ENCODE data around the gene NEK1.
"Not testable (repeated sequence)": the region's sequence is repeated elsewhere in the genome, so short reads cannot be mapped to it uniquely, and the experiment has no call there.

Gene NEK1

GRCh38 chr4:169493164-169493524, 119.2 kb downstream of the NEK1 start:
- Histone ChIP-seq H3K9me3 (ENCODE audit: control insufficient read depth in 2 of 2, low read length in 2 of 2) (no peaks in the 10 kb centered on the region), H3K27me3 (ENCODE audit: control insufficient read depth in 1 of 2, insufficient read depth in 2 of 2, low read length in 2 of 2) (no peaks in the 10 kb centered on the region), H3K4me3 (ENCODE audit: low read length in 2 of 2) (no peak overlapping the region), H3K4me1 (ENCODE audit: control insufficient read depth, insufficient read depth, low read length) (no peaks in the 10 kb centered on the region), H3K9ac (ENCODE audit: low read length in 2 of 2) (no peak overlapping the region), H3K27ac (ENCODE audit: low read length) (no peak overlapping the region), H3K36me3 (ENCODE audit: control insufficient read depth in 2 of 2, insufficient read depth in 2 of 2, low read length in 2 of 2) (peaks cover 0 to 4% of the 10 kb centered on the region in 2 donors)

- H3K9ac ChIP-seq (ENCODE audit: low read length in 2 of 2) = no peak overlapping the region
- H3K4me3 ChIP-seq (ENCODE audit: low read length in 2 of 2) = no peak overlapping the region
- H3K9me3 ChIP-seq (ENCODE audit: control insufficient read depth in 2 of 2, low read length in 2 of 2) = no peaks in the 10 kb centered on the region
- peaks cover 0 to 4% of the 10 kb centered on the region in 2 donors for H3K36me3 ChIP-seq (ENCODE audit: control insufficient read depth in 2 of 2, insufficient read depth in 2 of 2, low read length in 2 of 2)
- no peak overlapping the region for H3K27ac ChIP-seq (ENCODE audit: low read length)
- H3K4me1 ChIP-seq (ENCODE audit: control insufficient read depth, insufficient read depth, low read length) = no peaks in the 10 kb centered on the region
- H3K27me3 ChIP-seq (ENCODE audit: control insufficient read depth in 1 of 2, insufficient read depth in 2 of 2, low read length in 2 of 2) = no peaks in the 10 kb centered on the region
Observed at GRCh38 chr4:169492436-169493163, 119.8 kb downstream of the NEK1 start.

GRCh38 chr4:169491211-169491610, 121.2 kb downstream of the NEK1 start:
- Histone ChIP-seq H3K36me3 (ENCODE audit: control insufficient read depth in 2 of 2, insufficient read depth in 2 of 2, low read length in 2 of 2) (peaks cover 0 to 4% of the 10 kb centered on the region in 2 donors), H3K9me3 (ENCODE audit: control insufficient read depth in 2 of 2, low read length in 2 of 2) (no peaks in the 10 kb centered on the region), H3K27ac (ENCODE audit: low read length) (no peak overlapping the region), H3K4me3 (ENCODE audit: low read length in 2 of 2) (no peak overlapping the region), H3K4me1 (ENCODE audit: control insufficient read depth, insufficient read depth, low read length) (no peaks in the 10 kb centered on the region), H3K27me3 (ENCODE audit: control insufficient read depth in 1 of 2, insufficient read depth in 2 of 2, low read length in 2 of 2) (no peaks in the 10 kb centered on the region), H3K9ac (ENCODE audit: low read length in 2 of 2) (no peak overlapping the region)

GRCh38 chr4:169489306-169489705, 123.1 kb downstream of the NEK1 start:
- H3K27ac ChIP-seq (ENCODE audit: low read length) = no peak overlapping the region
- H3K9me3 ChIP-seq (ENCODE audit: control insufficient read depth in 2 of 2, low read length in 2 of 2) = no peaks in the 10 kb centered on the region
- no peaks in the 10 kb centered on the region for H3K27me3 ChIP-seq (ENCODE audit: control insufficient read depth in 1 of 2, insufficient read depth in 2 of 2, low read length in 2 of 2)
- H3K9ac ChIP-seq (ENCODE audit: low read length in 2 of 2) = no peak overlapping the region
- no peaks in the 10 kb centered on the region for H3K4me1 ChIP-seq (ENCODE audit: control insufficient read depth, insufficient read depth, low read length)
- H3K4me3 ChIP-seq (ENCODE audit: low read length in 2 of 2) = no peak overlapping the region
- peaks cover 0 to 4% of the 10 kb centered on the region in 2 donors for H3K36me3 ChIP-seq (ENCODE audit: control insufficient read depth in 2 of 2, insufficient read depth in 2 of 2, low read length in 2 of 2)

GRCh38 chr4:169485791-169486742, 126.3 kb downstream of the NEK1 start:
- Histone ChIP-seq H3K36me3 (ENCODE audit: control insufficient read depth in 2 of 2, insufficient read depth in 2 of 2, low read length in 2 of 2) (no peaks in the 10 kb centered on the region), H3K4me1 (ENCODE audit: control insufficient read depth, insufficient read depth, low read length) (no peaks in the 10 kb centered on the region), H3K4me3 (ENCODE audit: low read length in 2 of 2) (no peak overlapping the region), H3K9ac (ENCODE audit: low read length in 2 of 2) (no peak overlapping the region), H3K27me3 (ENCODE audit: control insufficient read depth in 1 of 2, insufficient read depth in 2 of 2, low read length in 2 of 2) (no peaks in the 10 kb centered on the region), H3K9me3 (ENCODE audit: control insufficient read depth in 2 of 2, low read length in 2 of 2) (no peaks in the 10 kb centered on the region), H3K27ac (ENCODE audit: low read length) (no peak overlapping the region)

- no peaks in the 10 kb centered on the region for H3K4me1 ChIP-seq (ENCODE audit: control insufficient read depth, insufficient read depth, low read length)
- H3K36me3 ChIP-seq (ENCODE audit: control insufficient read depth in 2 of 2, insufficient read depth in 2 of 2, low read length in 2 of 2) = no peaks in the 10 kb centered on the region
- H3K27me3 ChIP-seq (ENCODE audit: control insufficient read depth in 1 of 2, insufficient read depth in 2 of 2, low read length in 2 of 2) = no peaks in the 10 kb centered on the region
- no peak overlapping the region for H3K4me3 ChIP-seq (ENCODE audit: low read length in 2 of 2)
- H3K9me3 ChIP-seq (ENCODE audit: control insufficient read depth in 2 of 2, low read length in 2 of 2) = no peaks in the 10 kb centered on the region
- no peak overlapping the region for H3K9ac ChIP-seq (ENCODE audit: low read length in 2 of 2)
- no peak overlapping the region for H3K27ac ChIP-seq (ENCODE audit: low read length)
Observed at GRCh38 chr4:169485086-169485485, 127.3 kb downstream of the NEK1 start.

- no peaks in the 10 kb centered on the region for H3K27me3 ChIP-seq (ENCODE audit: control insufficient read depth in 1 of 2, insufficient read depth in 2 of 2, low read length in 2 of 2)
- no peaks in the 10 kb centered on the region for H3K36me3 ChIP-seq (ENCODE audit: control insufficient read depth in 2 of 2, insufficient read depth in 2 of 2, low read length in 2 of 2)
- H3K9ac ChIP-seq (ENCODE audit: low read length in 2 of 2) = no peak overlapping the region
- H3K4me3 ChIP-seq (ENCODE audit: low read length in 2 of 2) = no peak overlapping the region
- H3K9me3 ChIP-seq (ENCODE audit: control insufficient read depth in 2 of 2, low read length in 2 of 2) = no peaks in the 10 kb centered on the region
- H3K4me1 ChIP-seq (ENCODE audit: control insufficient read depth, insufficient read depth, low read length) = no peaks in the 10 kb centered on the region
- H3K27ac ChIP-seq (ENCODE audit: low read length) = no peak overlapping the region
Observed at GRCh38 chr4:169484485-169484884, 127.9 kb downstream of the NEK1 start.

- H3K36me3 ChIP-seq (ENCODE audit: control insufficient read depth in 2 of 2, insufficient read depth in 2 of 2, low read length in 2 of 2) = peaks cover 3 to 7% of the 10 kb centered on the region in 2 donors
- no peak overlapping the region for H3K27ac ChIP-seq (ENCODE audit: low read length)
- H3K4me1 ChIP-seq (ENCODE audit: control insufficient read depth, insufficient read depth, low read length) = no peaks in the 10 kb centered on the region
- H3K27me3 ChIP-seq (ENCODE audit: control insufficient read depth in 1 of 2, insufficient read depth in 2 of 2, low read length in 2 of 2) = no peaks in the 10 kb centered on the region
- no peak overlapping the region for H3K9ac ChIP-seq (ENCODE audit: low read length in 2 of 2)
- no peaks in the 10 kb centered on the region for H3K9me3 ChIP-seq (ENCODE audit: control insufficient read depth in 2 of 2, low read length in 2 of 2)
- H3K4me3 ChIP-seq (ENCODE audit: low read length in 2 of 2) = no peak overlapping the region
Observed at GRCh38 chr4:169464080-169464479, 148.3 kb downstream of the NEK1 start.

GRCh38 chr4:169460081-169460480, 152.3 kb downstream of the NEK1 start:
- no peaks in the 10 kb centered on the region for H3K4me1 ChIP-seq (ENCODE audit: control insufficient read depth, insufficient read depth, low read length)

GRCh38 chr4:169458575-169458974, 153.8 kb downstream of the NEK1 start:
- no peaks in the 10 kb centered on the region for H3K4me1 ChIP-seq (ENCODE audit: control insufficient read depth, insufficient read depth, low read length)
- H3K4me3 ChIP-seq (ENCODE audit: low read length in 2 of 2) = no peak overlapping the region
- H3K9ac ChIP-seq (ENCODE audit: low read length in 2 of 2) = no peak overlapping the region
- H3K27me3 ChIP-seq (ENCODE audit: control insufficient read depth in 1 of 2, insufficient read depth in 2 of 2, low read length in 2 of 2) = no peaks in the 10 kb centered on the region
- no peaks in the 10 kb centered on the region for H3K9me3 ChIP-seq (ENCODE audit: control insufficient read depth in 2 of 2, low read length in 2 of 2)
- H3K36me3 ChIP-seq (ENCODE audit: control insufficient read depth in 2 of 2, insufficient read depth in 2 of 2, low read length in 2 of 2) = peaks cover 3 to 7% of the 10 kb centered on the region in 2 donors
- H3K27ac ChIP-seq (ENCODE audit: low read length) = no peak overlapping the region

More at GRCh38 chr4:169460081-169460480, 152.3 kb downstream of the NEK1 start:
- Histone ChIP-seq H3K9ac (ENCODE audit: low read length in 2 of 2) (no peak overlapping the region), H3K27me3 (ENCODE audit: control insufficient read depth in 1 of 2, insufficient read depth in 2 of 2, low read length in 2 of 2) (no peaks in the 10 kb centered on the region), H3K27ac (ENCODE audit: low read length) (no peak overlapping the region), H3K9me3 (ENCODE audit: control insufficient read depth in 2 of 2, low read length in 2 of 2) (no peaks in the 10 kb centered on the region), H3K36me3 (ENCODE audit: control insufficient read depth in 2 of 2, insufficient read depth in 2 of 2, low read length in 2 of 2) (peaks cover 3 to 7% of the 10 kb centered on the region in 2 donors), H3K4me3 (ENCODE audit: low read length in 2 of 2) (no peak overlapping the region)

- H3K4me3 ChIP-seq (ENCODE audit: low read length in 2 of 2); H3K27me3 ChIP-seq (ENCODE audit: control insufficient read depth in 1 of 2, insufficient read depth in 2 of 2, low read length in 2 of 2); H3K36me3 ChIP-seq (ENCODE audit: control insufficient read depth in 2 of 2, insufficient read depth in 2 of 2, low read length in 2 of 2); H3K9me3 ChIP-seq (ENCODE audit: control insufficient read depth in 2 of 2, low read length in 2 of 2); H3K4me1 ChIP-seq (ENCODE audit: control insufficient read depth, insufficient read depth, low read length); H3K9ac ChIP-seq (ENCODE audit: low read length in 2 of 2); H3K27ac ChIP-seq (ENCODE audit: low read length): not testable (repeated sequence)
Observed at GRCh38 chr4:169452644-169453043, 159.7 kb downstream of the NEK1 start.

Data from stomach smooth muscle (tissue), 2 donors.